ENCODE measurements around the gene KIF21A. TPM values are rescaled to one million over a fixed set of nuclear protein-coding genes. Genes with fewer than 3 reads are reported as not detected.

KIF21A gene
- total RNA-seq, 4 donors from 2014 or later: 19.7 to 56.1 (median 29.4) TPM

DNA sequence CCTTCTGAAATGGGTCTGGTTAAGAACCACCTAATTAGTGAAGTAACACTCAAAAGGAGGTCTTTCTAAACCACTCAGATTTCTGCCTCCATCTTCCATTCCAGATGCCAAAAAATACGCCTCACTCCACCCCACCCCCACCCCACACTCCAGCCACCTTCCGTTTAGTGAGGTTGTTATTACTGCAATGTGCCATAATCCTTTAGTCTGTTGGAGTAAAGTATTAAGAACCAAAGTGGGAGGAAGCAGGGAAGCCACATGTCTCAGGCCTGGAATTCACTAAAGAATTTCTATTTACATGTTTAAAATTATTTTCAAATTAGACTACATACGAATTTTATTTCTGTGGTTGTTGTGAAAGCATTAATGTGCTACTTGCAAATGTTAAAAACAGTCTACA is 7.4 kb downstream of the KIF21A start:
- Histone ChIP-seq H3K36me3 (no peaks in the 10 kb centered on the region), H3K4me1 (peaks cover 0 to 1% (median 0%) of the 10 kb centered on the region in 3 donors), H3K27me3 (no peaks in the 10 kb centered on the region), H3K4me3 (no peak overlapping the region), H3K27ac (no peak overlapping the region), H3K9me3 (no peaks in the 10 kb centered on the region)
- 71 to 91% methylated on average over 3 of the region's 3 CpGs for WGBS, 2 donors
- intact Hi-C loops (cut with DNase I): no loop called here
- no peak for DNase-seq
- TF ChIP-seq, protein P1, sequence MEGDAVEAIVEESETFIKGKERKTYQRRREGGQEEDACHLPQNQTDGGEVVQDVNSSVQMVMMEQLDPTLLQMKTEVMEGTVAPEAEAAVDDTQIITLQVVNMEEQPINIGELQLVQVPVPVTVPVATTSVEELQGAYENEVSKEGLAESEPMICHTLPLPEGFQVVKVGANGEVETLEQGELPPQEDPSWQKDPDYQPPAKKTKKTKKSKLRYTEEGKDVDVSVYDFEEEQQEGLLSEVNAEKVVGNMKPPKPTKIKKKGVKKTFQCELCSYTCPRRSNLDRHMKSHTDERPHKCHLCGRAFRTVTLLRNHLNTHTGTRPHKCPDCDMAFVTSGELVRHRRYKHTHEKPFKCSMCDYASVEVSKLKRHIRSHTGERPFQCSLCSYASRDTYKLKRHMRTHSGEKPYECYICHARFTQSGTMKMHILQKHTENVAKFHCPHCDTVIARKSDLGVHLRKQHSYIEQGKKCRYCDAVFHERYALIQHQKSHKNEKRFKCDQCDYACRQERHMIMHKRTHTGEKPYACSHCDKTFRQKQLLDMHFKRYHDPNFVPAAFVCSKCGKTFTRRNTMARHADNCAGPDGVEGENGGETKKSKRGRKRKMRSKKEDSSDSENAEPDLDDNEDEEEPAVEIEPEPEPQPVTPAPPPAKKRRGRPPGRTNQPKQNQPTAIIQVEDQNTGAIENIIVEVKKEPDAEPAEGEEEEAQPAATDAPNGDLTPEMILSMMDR (IDR thresholded peaks at IDR 0.05): no peak
- TF ChIP-seq POLR2A (IDR thresholded peaks at IDR 0.05): no peak

DNA sequence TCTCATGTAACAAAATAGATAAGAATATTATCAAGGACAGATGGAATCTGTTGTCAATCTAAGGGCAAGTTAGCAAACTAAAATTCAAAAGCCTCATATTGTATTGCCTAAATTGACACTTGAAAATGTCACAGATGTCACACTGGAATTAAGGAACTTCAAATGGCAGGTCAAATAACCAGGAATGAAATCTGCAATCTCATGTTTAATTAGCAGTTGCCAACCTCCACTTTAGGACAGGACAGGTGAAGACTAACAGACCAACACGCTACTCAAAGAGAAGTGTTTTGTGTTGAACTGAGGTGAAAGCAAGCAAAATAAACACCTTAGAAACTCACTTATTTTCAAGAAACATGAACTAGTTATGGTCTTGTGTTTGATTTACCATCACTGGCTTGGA is 11.1 kb downstream of the KIF21A start:
- TF ChIP-seq, protein P1 (IDR thresholded peaks at IDR 0.05): no peak
- TF ChIP-seq POLR2A (IDR thresholded peaks at IDR 0.05): no peak
- WGBS, 2 donors: 80 to 90% methylated on average over 1 of the region's 1 CpG
- H3K36me3 ChIP-seq: no peaks in the 10 kb centered on the region
- intact Hi-C loops (cut with DNase I): no loop called here
- no peak overlapping the region for H3K4me3 ChIP-seq
- H3K4me1 ChIP-seq: peaks cover 0 to 4% (median 2%) of the 10 kb centered on the region in 3 donors
- no peaks in the 10 kb centered on the region for H3K27me3 ChIP-seq
- no peak overlapping the region for H3K27ac ChIP-seq
- no peak for DNase-seq
- no peaks in the 10 kb centered on the region for H3K9me3 ChIP-seq

DNA sequence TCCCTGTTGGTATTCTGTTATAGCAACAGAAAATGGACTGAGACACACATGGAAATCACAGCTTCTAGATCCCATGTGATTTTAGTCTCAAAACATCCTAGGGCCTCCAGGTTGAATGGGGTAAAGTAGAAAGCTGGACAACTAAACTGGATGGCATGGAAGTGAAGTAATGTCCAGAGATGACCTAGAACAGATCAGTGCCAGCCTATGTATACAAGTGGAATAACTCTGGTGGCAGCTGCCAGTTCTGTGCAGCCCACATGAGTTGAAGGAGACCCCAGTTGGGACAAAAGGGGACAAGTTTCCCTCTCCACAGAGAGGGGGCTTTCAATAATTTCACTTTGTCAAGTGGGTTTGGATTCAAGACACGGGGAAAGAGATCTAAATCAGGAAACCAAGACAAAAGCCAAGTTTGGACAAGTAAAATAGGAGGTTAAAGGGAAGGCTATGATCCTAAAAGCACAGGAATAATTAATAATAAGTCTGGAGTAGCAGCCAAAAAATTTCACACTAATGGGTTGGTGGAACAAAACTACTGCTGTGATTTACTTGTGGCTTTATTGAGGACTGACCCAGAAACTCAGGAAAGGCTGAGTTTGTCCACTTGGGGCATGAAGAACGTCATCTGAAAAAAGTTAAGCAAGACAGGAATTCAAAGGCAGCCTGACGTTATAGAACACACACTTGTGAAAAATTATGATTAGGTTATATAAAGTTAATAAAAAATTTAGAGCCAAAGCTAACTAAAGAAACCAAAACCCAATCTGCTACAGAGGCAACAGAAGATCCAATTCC is 11.7 kb downstream of the KIF21A start:
- WGBS, 2 donors: 63 to 70% methylated on average over 3 of the region's 3 CpGs
- no peaks in the 10 kb centered on the region for H3K9me3 ChIP-seq
- no peak for DNase-seq
- TF ChIP-seq, protein P1 (IDR thresholded peaks at IDR 0.05): no peak
- TF ChIP-seq POLR2A (IDR thresholded peaks at IDR 0.05): no peak
- no peaks in the 10 kb centered on the region for H3K27me3 ChIP-seq
- H3K27ac ChIP-seq: no peak overlapping the region
- no peak overlapping the region for H3K4me3 ChIP-seq
- intact Hi-C loops (cut with DNase I): no loop called here
- peaks cover 0 to 4% (median 3%) of the 10 kb centered on the region in 3 donors for H3K4me1 ChIP-seq
- H3K36me3 ChIP-seq: no peaks in the 10 kb centered on the region

GRCh38 chr12:39429809-39430208 is 13.1 kb downstream of the KIF21A start:
- H3K36me3 ChIP-seq: no peaks in the 10 kb centered on the region
- intact Hi-C loops (cut with DNase I): no loop called here
- TF ChIP-seq, protein P1 (IDR thresholded peaks at IDR 0.05): no peak
- TF ChIP-seq POLR2A (IDR thresholded peaks at IDR 0.05): no peak
- DNase-seq: no peak
- H3K9me3 ChIP-seq: no peaks in the 10 kb centered on the region
- H3K27me3 ChIP-seq: no peaks in the 10 kb centered on the region
- H3K4me3 ChIP-seq: no peak overlapping the region
- peaks cover 0 to 4% (median 3%) of the 10 kb centered on the region in 3 donors for H3K4me1 ChIP-seq
- WGBS, 2 donors: 82 to 83% methylated on average over 2 of the region's 2 CpGs
- H3K27ac ChIP-seq: no peak overlapping the region

DNA sequence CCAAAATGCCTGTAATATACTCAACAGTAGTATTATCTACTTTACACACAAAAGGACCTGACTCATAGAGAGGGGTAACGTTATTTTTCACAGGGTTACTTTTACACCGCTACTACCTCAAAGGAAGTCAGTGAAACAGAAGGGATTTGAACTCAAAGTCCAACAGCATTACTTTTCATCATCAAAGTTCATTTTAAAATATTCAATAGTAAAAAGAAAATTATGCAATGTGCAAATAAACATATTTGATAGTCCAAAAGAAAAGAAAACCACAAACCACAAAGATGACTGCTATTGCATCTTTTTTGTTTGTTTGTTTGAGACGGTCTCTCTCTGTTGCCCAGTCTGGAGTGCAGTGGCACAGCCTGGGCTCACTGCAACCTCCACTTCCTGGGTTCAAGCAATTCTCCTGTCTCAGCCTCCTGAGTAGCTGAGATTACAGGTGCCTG is 15.5 kb downstream of the KIF21A start:
- Histone ChIP-seq H3K4me3 (no peak overlapping the region), H3K27me3 (no peaks in the 10 kb centered on the region), H3K4me1 (peaks cover 0 to 4% (median 3%) of the 10 kb centered on the region in 3 donors), H3K27ac (no peak overlapping the region), H3K36me3 (no peaks in the 10 kb centered on the region), H3K9me3 (no peaks in the 10 kb centered on the region)
- intact Hi-C loops (cut with DNase I): no loop called here
- DNase-seq: no peak
- TF ChIP-seq, protein P1 (IDR thresholded peaks at IDR 0.05): no peak
- no peak for TF ChIP-seq POLR2A (IDR thresholded peaks at IDR 0.05)
- WGBS, 2 donors: 60% methylated on average over 3 of the region's 3 CpGs
